Parathyroid adenoma (tissue), 2 donors: ENCODE measurements around the gene HOXA6.

Experiments
- H2AFZ ChIP-seq: fragments of 300-600 bp; sonication (generic); one replicate; pipeline ENCODE4 v1.7.0; 2017; ENCODE audit warnings: antibody characterized with exemption, mild to moderate bottlenecking
- H3K27ac ChIP-seq: fragments of 300-600 bp; sonication (generic); one replicate; pipeline ENCODE4 v1.7.0; 2017
- H3K27me3 ChIP-seq: fragments of 300-600 bp; sonication (generic); one replicate; pipeline ENCODE4 v1.7.0; 2017; ENCODE audit warnings: low read length; ENCODE audit not compliant: control insufficient read depth, insufficient read depth
- H3K36me3 ChIP-seq: fragments of 300-600 bp; sonication (generic); one replicate; pipeline ENCODE4 v1.7.0; 2017; ENCODE audit warnings: low read length; ENCODE audit not compliant: control insufficient read depth, insufficient read depth
- H3K4me1 ChIP-seq: fragments of 300-600 bp; sonication (generic); one replicate; pipeline ENCODE4 v1.7.0; 2017; ENCODE audit warnings: control low read depth
- H3K4me2 ChIP-seq: fragments of 300-600 bp; sonication (generic); one replicate; pipeline ENCODE4 v1.7.0; 2017; ENCODE audit warnings: low read length
- H3K4me3 ChIP-seq: fragments of 300-600 bp; sonication (generic); one replicate; pipeline ENCODE4 v1.7.0; 2017; ENCODE audit warnings: low read depth, low read length
- H3K79me2 ChIP-seq: fragments of 300-600 bp; sonication (generic); one replicate; pipeline ENCODE4 v1.7.0; 2017; ENCODE audit warnings: control low read depth
- H3K9ac ChIP-seq: fragments of 300-600 bp; sonication (generic); one replicate; pipeline ENCODE4 v1.7.0; 2017; ENCODE audit warnings: mild to moderate bottlenecking
- H3K9me3 ChIP-seq: fragments of 300-600 bp; sonication (generic); one replicate; pipeline ENCODE4 v1.7.0; 2017; ENCODE audit warnings: low read length; ENCODE audit not compliant: control insufficient read depth
- CTCF ChIP-seq: fragments of 300-600 bp; sonication (generic); IDR thresholded peaks from one replicate; pipeline ENCODE4 v1.7.0; 2017; ENCODE audit warnings: antibody characterized with exemption, mild to moderate bottlenecking
- donor health status: primary hyperparathyroidism.

HOXA6 gene

GRCh38 chr7:27148756-27149641, 1.4 kb upstream of the HOXA6 start:
- Histone ChIP-seq H2AFZ (no peak overlapping the region), H3K79me2 (no peaks in the 10 kb centered on the region), H3K27me3 (no peaks in the 10 kb centered on the region), H3K9ac (no peak overlapping the region), H3K9me3 (no peaks in the 10 kb centered on the region), H3K4me3 (no peak overlapping the region), H3K4me2 (no peak overlapping the region), H3K36me3 (no peaks in the 10 kb centered on the region), H3K4me1 (no peaks in the 10 kb centered on the region), H3K27ac (no peak overlapping the region)
- no peak for TF ChIP-seq CTCF

DNA sequence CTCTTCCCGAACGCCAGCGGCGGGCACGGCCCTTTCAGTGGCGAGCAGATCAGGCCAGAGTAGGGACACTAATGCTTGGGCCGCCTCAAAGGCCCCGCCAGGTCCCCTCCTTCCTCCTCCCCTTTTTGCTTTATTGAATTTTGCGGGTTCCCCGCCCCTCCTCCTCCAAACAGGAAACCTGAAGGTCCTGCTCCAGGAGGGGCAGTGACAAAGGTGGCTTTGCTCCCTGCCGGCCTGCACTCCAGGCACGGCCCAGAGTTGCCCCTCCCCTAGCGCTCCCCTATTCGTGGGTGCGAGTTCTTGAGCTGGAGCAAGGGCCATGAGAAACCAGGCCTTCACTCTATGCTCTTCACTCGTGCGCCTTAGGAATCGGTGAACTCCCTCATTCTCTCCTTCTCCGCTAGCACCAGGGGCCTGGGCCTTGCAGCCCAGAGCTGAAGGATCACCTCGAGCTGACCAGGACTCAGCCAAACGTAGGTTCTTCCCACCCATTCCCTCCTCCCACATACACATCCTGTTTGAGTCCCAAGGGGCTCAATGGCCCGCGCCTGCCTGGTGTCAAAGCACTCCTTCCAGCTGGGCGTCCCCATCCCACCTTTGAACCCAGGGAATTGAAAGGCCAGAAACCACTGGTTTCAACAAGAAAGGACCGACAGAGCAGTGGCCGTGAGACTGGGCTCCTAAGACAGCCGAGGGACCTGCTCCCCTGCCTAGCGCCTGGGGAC, 619 bp upstream of the HOXA6 start:
- TF ChIP-seq CTCF = no peak
- Histone ChIP-seq H3K4me3 (no peak overlapping the region), H3K36me3 (no peaks in the 10 kb centered on the region), H3K79me2 (no peaks in the 10 kb centered on the region), H3K9me3 (no peaks in the 10 kb centered on the region), H3K27ac (no peak overlapping the region), H2AFZ (no peak overlapping the region), H3K27me3 (no peaks in the 10 kb centered on the region), H3K9ac (no peak overlapping the region), H3K4me2 (no peak overlapping the region), H3K4me1 (no peaks in the 10 kb centered on the region)

- Histone ChIP-seq H3K27ac (no peak overlapping the region), H3K4me3 (no peak overlapping the region), H2AFZ (no peak overlapping the region), H3K9me3 (no peaks in the 10 kb centered on the region), H3K27me3 (no peaks in the 10 kb centered on the region), H3K4me2 (no peak overlapping the region), H3K79me2 (no peaks in the 10 kb centered on the region), H3K4me1 (no peaks in the 10 kb centered on the region), H3K9ac (no peak overlapping the region), H3K36me3 (no peaks in the 10 kb centered on the region)
- TF ChIP-seq CTCF = no peak
These were observed 929 bp downstream of the HOXA6 start for GRCh38 chr7:27146491-27147198.

- Histone ChIP-seq H3K4me3 (no peak overlapping the region), H3K27me3 (no peaks in the 10 kb centered on the region), H3K4me2 (no peak overlapping the region), H3K36me3 (no peaks in the 10 kb centered on the region), H3K4me1 (no peaks in the 10 kb centered on the region), H3K9me3 (no peaks in the 10 kb centered on the region), H3K27ac (no peak overlapping the region), H3K79me2 (no peaks in the 10 kb centered on the region), H2AFZ (no peak overlapping the region), H3K9ac (no peak overlapping the region)
- TF ChIP-seq CTCF = no peak
These were observed 1.6 kb downstream of the HOXA6 start for GRCh38 chr7:27145914-27146412.
